ENCODE measurements around the gene LMNTD2. TPM values are rescaled to one million over a fixed set of nuclear protein-coding genes. Genes with fewer than 3 reads are reported as not detected.

LMNTD2 gene
- total and polyA plus RNA-seq, 2 donors: 0.37 to 1.2 TPM

Small RNA genes lying within 50 kb of the gene (small RNA-seq; reads per million reads assigned to genes)
- gene MIR210: 7.3 reads per million, percentile 93 among the genes with 10 or more reads in this experiment

Other genes with a start within 250 kb of the LMNTD2 start
- gene IFITM1, start 246.7 kb downstream of the LMNTD2 start, total RNA-seq: 20.9 TPM
- 599 TPM for gene IFITM1, start 246.7 kb downstream of the LMNTD2 start, polyA plus RNA-seq
- 43.2 TPM for gene IFITM3, start 239.9 kb downstream of the LMNTD2 start, total RNA-seq
- gene IFITM3, start 239.9 kb downstream of the LMNTD2 start, polyA plus RNA-seq: 2,675 TPM
- gene B4GALNT4, start 191.2 kb downstream of the LMNTD2 start, total RNA-seq: 13.4 TPM
- gene B4GALNT4, start 191.2 kb downstream of the LMNTD2 start, polyA plus RNA-seq: 5.1 TPM
- gene PKP3, start 166.5 kb downstream of the LMNTD2 start, total RNA-seq: 5.2 TPM
- gene PKP3, start 166.5 kb downstream of the LMNTD2 start, polyA plus RNA-seq: 8.4 TPM
- 11.8 TPM for gene SIGIRR, start 145.7 kb downstream of the LMNTD2 start, total RNA-seq
- 61.2 TPM for gene SIGIRR, start 145.7 kb downstream of the LMNTD2 start, polyA plus RNA-seq
- gene ANO9, start 118.7 kb downstream of the LMNTD2 start, total RNA-seq: 1.3 TPM
- gene ANO9, start 118.7 kb downstream of the LMNTD2 start, polyA plus RNA-seq: 5.1 TPM
- gene PTDSS2, start 110.5 kb downstream of the LMNTD2 start, total RNA-seq: 13.5 TPM
- gene PTDSS2, start 110.5 kb downstream of the LMNTD2 start, polyA plus RNA-seq: 27.0 TPM
- 71.5 TPM for gene RNH1, start 53.5 kb downstream of the LMNTD2 start, total RNA-seq
- 271 TPM for gene RNH1, start 53.5 kb downstream of the LMNTD2 start, polyA plus RNA-seq
- 8.7 TPM for gene HRAS, start 25.2 kb downstream of the LMNTD2 start, total RNA-seq
- gene HRAS, start 25.2 kb downstream of the LMNTD2 start, polyA plus RNA-seq: 79.0 TPM
- gene LRRC56, start 23.2 kb downstream of the LMNTD2 start, total RNA-seq: 0.90 TPM
- 0.96 TPM for gene LRRC56, start 23.2 kb downstream of the LMNTD2 start, polyA plus RNA-seq
- 3.3 TPM for gene RASSF7, start 232 bp upstream of the LMNTD2 start, total RNA-seq
- 13.8 TPM for gene RASSF7, start 232 bp upstream of the LMNTD2 start, polyA plus RNA-seq
- 16.5 TPM for gene PHRF1, start 15.7 kb upstream of the LMNTD2 start, total RNA-seq
- gene PHRF1, start 15.7 kb upstream of the LMNTD2 start, polyA plus RNA-seq: 21.1 TPM
- 9.8 TPM for gene IRF7, start 55.2 kb upstream of the LMNTD2 start, total RNA-seq
- 23.2 TPM for gene IRF7, start 55.2 kb upstream of the LMNTD2 start, polyA plus RNA-seq
- not detected for gene CDHR5, start 64.2 kb upstream of the LMNTD2 start, total RNA-seq
- 0.05 TPM for gene CDHR5, start 64.2 kb upstream of the LMNTD2 start, polyA plus RNA-seq
- not detected for gene SCT, start 66.4 kb upstream of the LMNTD2 start, total RNA-seq
- not detected for gene SCT, start 66.4 kb upstream of the LMNTD2 start, polyA plus RNA-seq
- not detected for gene DRD4, start 76.5 kb upstream of the LMNTD2 start, total RNA-seq
- 0.39 TPM for gene DRD4, start 76.5 kb upstream of the LMNTD2 start, polyA plus RNA-seq
- gene DEAF1, start 134.5 kb upstream of the LMNTD2 start, total RNA-seq: 14.9 TPM
- gene DEAF1, start 134.5 kb upstream of the LMNTD2 start, polyA plus RNA-seq: 29.7 TPM
- gene TMEM80, start 135.1 kb upstream of the LMNTD2 start, total RNA-seq: 10.8 TPM
- gene TMEM80, start 135.1 kb upstream of the LMNTD2 start, polyA plus RNA-seq: 36.8 TPM
- gene EPS8L2, start 145.5 kb upstream of the LMNTD2 start, total RNA-seq: 12.4 TPM
- 23.2 TPM for gene EPS8L2, start 145.5 kb upstream of the LMNTD2 start, polyA plus RNA-seq
- 62.9 TPM for gene TALDO1, start 186.7 kb upstream of the LMNTD2 start, total RNA-seq
- gene TALDO1, start 186.7 kb upstream of the LMNTD2 start, polyA plus RNA-seq: 201 TPM
- 26.4 TPM for gene GATD1, start 216.7 kb upstream of the LMNTD2 start, total RNA-seq
- 43.3 TPM for gene GATD1, start 216.7 kb upstream of the LMNTD2 start, polyA plus RNA-seq
- gene CEND1, start 229.4 kb upstream of the LMNTD2 start, total RNA-seq: not detected
- gene CEND1, start 229.4 kb upstream of the LMNTD2 start, polyA plus RNA-seq: 1.4 TPM
- gene SLC25A22, start 237.5 kb upstream of the LMNTD2 start, total RNA-seq: 7.5 TPM
- 17.1 TPM for gene SLC25A22, start 237.5 kb upstream of the LMNTD2 start, polyA plus RNA-seq
- gene PIDD1, start 244.5 kb upstream of the LMNTD2 start, total RNA-seq: 7.2 TPM
- 12.4 TPM for gene PIDD1, start 244.5 kb upstream of the LMNTD2 start, polyA plus RNA-seq
- gene RPLP2, start 249.2 kb upstream of the LMNTD2 start, total RNA-seq: 189 TPM
- gene RPLP2, start 249.2 kb upstream of the LMNTD2 start, polyA plus RNA-seq: 1,859 TPM